HepG2 (cell line): Measurements from ENCODE around the gene CTSA. TPM values are rescaled to one million over a fixed set of nuclear protein-coding genes. Genes with fewer than 3 reads are reported as not detected.

Experiments
- ATAC-seq: fragments of 200-7000 bp; cut with Tn5 transposase; 3 replicates; pipeline ENCODE4 v1.9.1; 2020; ENCODE audit warnings: mild to moderate bottlenecking, moderate library complexity
- BruUV-seq: library from RNA; stranded (reverse); fragments of 400-500 nt; replicated peaks from 2 replicates; lab custom pipeline; 2021; lab: Mats Ljungman, UMichigan
- CTCF ChIA-PET: fragments of 300-600 bp; formaldehyde crosslinking; extraction: SDS; loops from one replicate; lab custom pipeline; 2021; ENCODE audit warnings: low total read pairs, inconsistent platforms, low intra/inter-chr PET ratio; lab: Yijun Ruan, JAX
- POLR2A ChIA-PET: fragments of 350-600 bp; sonication (Branson Sonifier 250); formaldehyde crosslinking; loops from one replicate; lab custom pipeline; 2020; ENCODE audit warnings: antibody characterized with exemption, inconsistent platforms; lab: Yijun Ruan, JAX
- DNase-seq: peaks from one replicate; pipeline ENCODE4 v3.0.0-alpha.2; 2015; ENCODE audit warnings: low spot score
- FAIRE-seq: peaks from 3 replicates; lab custom pipeline; 2011; peaks lifted over from hg19 to GRCh38; lab: Jason Lieb, UNC
- H2AFZ ChIP-seq: one replicate; pipeline ENCODE4 v1.6.1; 2011; ENCODE audit warnings: low read length, inconsistent platforms
- H3K27ac ChIP-seq: fragments of 300-600 bp; 3 replicates; pipeline ENCODE4 v1.8.0; 2011; ENCODE audit warnings: mixed run types, mild to moderate bottlenecking, mixed read lengths, low read length, inconsistent platforms; ENCODE audit not compliant: insufficient read depth; ENCODE audit errors: extremely low read length
- H3K27me3 ChIP-seq, 2 experiments: fragments of 200-600 bp in 1 of 2; 2 replicates in 1 of 2; 3 replicates in 1 of 2; pipeline versions ENCODE4 v1.6.0 to v1.8.0; 2011; ENCODE audit warnings: low read length in 2 of 2, mild to moderate bottlenecking in 2 of 2, moderate library complexity in 2 of 2, inconsistent platforms in 1 of 2; ENCODE audit not compliant: insufficient read depth in 2 of 2, control insufficient read depth in 1 of 2
- H3K36me3 ChIP-seq, 2 experiments: fragments of 200-600 bp in 1 of 2; replicated peaks in 1 of 2; 2 replicates in 1 of 2; 3 replicates in 1 of 2; pipeline versions ENCODE4 v1.5.1 to v1.8.0; 2011; ENCODE audit warnings: low read length in 2 of 2, inconsistent platforms in 1 of 2; ENCODE audit not compliant: insufficient read depth in 2 of 2, control insufficient read depth in 1 of 2
- H3K4me1 ChIP-seq: 2 replicates; pipeline ENCODE4 v1.5.1; 2012; ENCODE audit warnings: low read length, inconsistent platforms; ENCODE audit not compliant: insufficient read depth
- H3K4me2 ChIP-seq: 2 replicates; pipeline ENCODE4 v1.6.0; 2011; ENCODE audit warnings: low read depth, low read length, inconsistent platforms
- H3K4me3 ChIP-seq, 3 experiments: fragments of 200-600 bp in 1 of 3; sonication (generic), shearing (Covaris generic) in 1 of 3; replicated peaks in 1 of 3; 2 replicates each; pipeline ENCODE4 v1.5.1; 2011 to 2016; ENCODE audit warnings: low read length in 3 of 3, inconsistent platforms in 2 of 3, low read depth in 2 of 3, mild to moderate bottlenecking in 2 of 3, control low read depth in 1 of 3, mixed read lengths in 1 of 3; ENCODE audit not compliant: insufficient read depth in 1 of 3
- H3K79me2 ChIP-seq: one replicate; pipeline ENCODE4 v1.6.1; 2011; ENCODE audit warnings: low read length, inconsistent platforms; ENCODE audit not compliant: insufficient read depth
- H3K9ac ChIP-seq: 2 replicates; pipeline ENCODE4 v1.6.0; 2011; ENCODE audit warnings: mild to moderate bottlenecking, low read depth, low read length, inconsistent platforms; ENCODE audit not compliant: insufficient read depth
- H3K9me3 ChIP-seq: 2 replicates; pipeline ENCODE4 v1.5.1; 2012; ENCODE audit warnings: mild to moderate bottlenecking, low read length
- H4K20me1 ChIP-seq: 2 replicates; pipeline ENCODE4 v1.6.0; 2011; ENCODE audit warnings: inconsistent platforms, mild to moderate bottlenecking, low read length, moderate library complexity; ENCODE audit not compliant: insufficient read depth
- ADNP ChIP-seq: sonication (generic); formaldehyde crosslinking; IDR thresholded peaks from 2 replicates; pipeline ENCODE4 v1.4.0; 2020; ENCODE audit warnings: missing genetic modification reagents
- TARDBP ChIP-seq: sonication (generic); formaldehyde crosslinking; IDR thresholded peaks from 2 replicates; pipeline ENCODE4 v1.8.0; 2022; ENCODE audit warnings: mild to moderate bottlenecking, missing genetic modification reagents
- ZC3H13 ChIP-seq: sonication (generic); formaldehyde crosslinking; IDR thresholded peaks from 2 replicates; pipeline ENCODE4 v1.8.1; 2023; ENCODE audit warnings: mild to moderate bottlenecking, missing genetic modification reagents, moderate library complexity
- ZNF205 ChIP-seq: IDR thresholded peaks from 2 replicates; pipeline ENCODE4 v1.6.1; 2018; ENCODE audit warnings: missing biosample characterization, missing genetic modification reagents
- ZNF260 ChIP-seq: sonication (generic); formaldehyde crosslinking; IDR thresholded peaks from 2 replicates; pipeline ENCODE4 v1.4.0; 2020; ENCODE audit warnings: missing genetic modification reagents, low read depth, mild to moderate bottlenecking, borderline replicate concordance
- ZNF383 ChIP-seq: sonication (generic); formaldehyde crosslinking; IDR thresholded peaks from 2 replicates; pipeline ENCODE4 v1.4.0; 2020; ENCODE audit warnings: missing genetic modification reagents, mild to moderate bottlenecking, borderline replicate concordance
- ZNF441 ChIP-seq: sonication (generic); formaldehyde crosslinking; IDR thresholded peaks from 2 replicates; pipeline ENCODE4 v1.7.0; 2021; ENCODE audit warnings: missing genetic modification reagents, borderline replicate concordance
- ZNF674 ChIP-seq: sonication (generic); formaldehyde crosslinking; IDR thresholded peaks from 2 replicates; pipeline ENCODE4 v1.5.0; 2020; ENCODE audit warnings: low read depth, mild to moderate bottlenecking, missing genetic modification reagents
- ZNF792 ChIP-seq: IDR thresholded peaks from 2 replicates; pipeline ENCODE4 v1.6.1; 2016
- WGBS: methylation state at CpG from one replicate; pipeline ENCODE4 v1.1.6; 2017; ENCODE audit warnings: low lambda C conversion rate; 5-methylcytosine and 5-hydroxymethylcytosine counted together
- in situ Hi-C: cut with HindIII; loops from 2 replicates; pipeline ENCODE4 v1.10.0; 2017; ENCODE audit warnings: low pct_unique_long_range_greater_than_20kb; ENCODE audit not compliant: extremely low pct_ligation_motif_present
- intact Hi-C: fragments of 100-400 bp; cut with micrococcal nuclease; formaldehyde crosslinking; loops from one replicate; pipeline ENCODE4 v1.10.0; 2022; ENCODE audit not compliant: unreplicated experiment
- polyA plus RNA-seq, 8 experiments: library from polyadenylated mRNA; depleted of rRNA in 3 of 8; stranded (reverse) in 7 of 8; unstranded in 1 of 8; fragments of >200 nt; fragmentation: Illumina TruSeq in 4 of 8; extraction: Trizol in 4 of 8; gene quantifications; 2 replicates each; pipeline versions ENCODE4 v1.2.1 to v1.2.3, GENCODE V29; 2011 to 2016; ENCODE audit warnings: low read depth in 4 of 8, missing spikeins in 1 of 8, mixed read lengths in 1 of 8; ENCODE audit not compliant: insufficient read depth in 1 of 8
- total RNA-seq, 5 experiments: library from RNA; depleted of rRNA; stranded (reverse); fragments of >200 nt; fragmentation: Illumina TruSeq; extraction: Trizol; gene quantifications; 2 replicates each; pipeline ENCODE4 v1.2.3, GENCODE V29; 2016; ENCODE audit warnings: low read depth in 1 of 5
- TF ChIP-seq, protein P1 (sequence below): sonication (generic); formaldehyde crosslinking; IDR thresholded peaks from 2 replicates; pipeline ENCODE4 v1.4.0; 2020; ENCODE audit warnings: missing genetic modification reagents, borderline replicate concordance
- TF ChIP-seq, protein P2 (sequence below): sonication (generic); formaldehyde crosslinking; IDR thresholded peaks from 2 replicates; pipeline ENCODE4 v1.5.0; 2020; ENCODE audit warnings: missing genetic modification reagents
- TF ChIP-seq, protein P3 (sequence below): sonication (generic); formaldehyde crosslinking; IDR thresholded peaks from 2 replicates; pipeline ENCODE4 v1.4.0; 2020; ENCODE audit warnings: missing genetic modification reagents

The CTSA gene
- total and polyA plus RNA-seq, 2 of the 13 experiments (the other 11 are each of a cell fraction or from before 2014, with no cell fraction given) = 202 to 231 TPM

DNA sequence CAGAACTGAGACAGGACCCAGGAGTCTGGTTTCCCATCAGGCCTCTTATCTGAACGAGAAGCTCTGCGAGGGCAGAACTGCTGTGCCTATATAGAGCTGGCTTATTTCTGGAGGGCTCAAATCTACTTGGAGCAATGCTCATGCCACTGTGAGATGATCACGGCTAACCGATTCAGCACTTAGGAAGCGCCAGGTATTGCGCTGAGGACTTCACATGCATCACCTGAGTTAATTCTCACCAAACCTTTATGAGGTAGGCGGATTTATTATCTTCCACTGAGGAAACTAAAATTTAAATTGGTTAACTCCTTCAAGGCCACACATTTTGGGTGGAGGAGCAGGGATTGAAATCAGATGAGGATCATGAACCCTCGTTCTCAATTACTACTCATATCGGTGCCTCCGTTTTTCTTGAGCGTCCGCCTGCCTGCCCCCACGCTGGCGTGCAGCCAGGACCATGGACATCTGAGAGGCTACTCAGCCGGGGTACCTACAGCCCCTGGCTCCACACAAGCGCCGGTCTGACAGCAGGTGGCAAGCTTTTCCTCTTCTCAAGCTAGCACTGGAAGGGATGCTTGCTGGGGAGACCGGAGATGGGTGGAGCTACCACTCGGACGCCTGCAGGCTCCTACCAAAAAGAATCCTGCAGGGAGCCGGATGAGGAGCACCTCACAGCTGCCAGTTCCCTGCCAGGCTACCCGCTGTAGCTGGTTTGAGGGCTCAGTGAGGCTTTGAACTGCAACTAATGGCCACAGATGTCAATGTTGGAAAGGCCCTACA lies 42.3 kb downstream of the CTSA start:
- DNase-seq (peak; percentile 95), FAIRE-seq (peak; percentile 60), ATAC-seq (peak; percentile 73)
- WGBS = 32% methylated on average over 22 of the region's 22 CpGs
- ChIA-PET POLR2A (interaction anchor here (0.7 to 5.9 kb wide), 20 partner anchors 9 to 589 kb away, joined by 3 to 201 read pairs (median 18); partner anchors contain the start of genes ACOT8, CTSA, NEURL2 and PLTP), CTCF (interaction anchor here (0.7 to 1.2 kb wide), 4 partner anchors 13 to 43 kb away, joined by 3 read pairs; no protein-coding TSS in a partner anchor)
- no peak overlapping the region for H2AFZ ChIP-seq
- peak overlapping the region; percentile 92 to 97 (median 95) for H3K4me3 ChIP-seq
- peak overlapping the region; percentile 100 for H3K9ac ChIP-seq
- H3K9me3 ChIP-seq = no peaks in the 10 kb centered on the region
- intact Hi-C loops (loop anchor here (2.0 to 5.0 kb wide), 4 partner anchors 39 to 101 kb away; partner anchors contain the start of genes ACOT8, CTSA, NEURL2 and SNX21), in situ Hi-C loops (loop anchor here (5.0 kb wide), 1 partner anchor 41 kb away; the partner anchor contains the start of genes CTSA and NEURL2)
- H3K4me1 ChIP-seq = peaks cover 57% of the 10 kb centered on the region
- BruUV-seq = no TSS peak
- H3K27me3 ChIP-seq = no peaks in the 10 kb centered on the region; a peak in 1 of 5 replicates
- no peaks in the 10 kb centered on the region for H4K20me1 ChIP-seq
- H3K79me2 ChIP-seq = peaks cover 24% of the 10 kb centered on the region
- H3K27ac ChIP-seq = peak overlapping the region; percentile 97
- peaks cover 12 to 14% of the 10 kb centered on the region in 2 experiments; a peak in 4 of 5 replicates for H3K36me3 ChIP-seq
- peak overlapping the region; percentile 97 for H3K4me2 ChIP-seq
- TF ChIP-seq ZC3H13 (CRISPR knock-in tag) (peak; percentile 97), ADNP (no peak), ZNF441 (0 out of 2 replicates have a peak, but pooled peaks have one; percentile 37), ZNF383 (CRISPR knock-in tag) (no peak), ZNF205 (CRISPR knock-in tag) (peak; percentile 24; the same call in 1 of the 2 replicates), TARDBP (CRISPR knock-in tag) (peak; percentile 78), ZNF792 (CRISPR knock-in tag) (peak; percentile 60; the same call in 1 of the 2 replicates), ZNF260 (CRISPR knock-in tag) (no peak), ZNF674 (0 out of 2 replicates have a peak, but pooled peaks have one; percentile 36)
- TF ChIP-seq, protein P1, sequence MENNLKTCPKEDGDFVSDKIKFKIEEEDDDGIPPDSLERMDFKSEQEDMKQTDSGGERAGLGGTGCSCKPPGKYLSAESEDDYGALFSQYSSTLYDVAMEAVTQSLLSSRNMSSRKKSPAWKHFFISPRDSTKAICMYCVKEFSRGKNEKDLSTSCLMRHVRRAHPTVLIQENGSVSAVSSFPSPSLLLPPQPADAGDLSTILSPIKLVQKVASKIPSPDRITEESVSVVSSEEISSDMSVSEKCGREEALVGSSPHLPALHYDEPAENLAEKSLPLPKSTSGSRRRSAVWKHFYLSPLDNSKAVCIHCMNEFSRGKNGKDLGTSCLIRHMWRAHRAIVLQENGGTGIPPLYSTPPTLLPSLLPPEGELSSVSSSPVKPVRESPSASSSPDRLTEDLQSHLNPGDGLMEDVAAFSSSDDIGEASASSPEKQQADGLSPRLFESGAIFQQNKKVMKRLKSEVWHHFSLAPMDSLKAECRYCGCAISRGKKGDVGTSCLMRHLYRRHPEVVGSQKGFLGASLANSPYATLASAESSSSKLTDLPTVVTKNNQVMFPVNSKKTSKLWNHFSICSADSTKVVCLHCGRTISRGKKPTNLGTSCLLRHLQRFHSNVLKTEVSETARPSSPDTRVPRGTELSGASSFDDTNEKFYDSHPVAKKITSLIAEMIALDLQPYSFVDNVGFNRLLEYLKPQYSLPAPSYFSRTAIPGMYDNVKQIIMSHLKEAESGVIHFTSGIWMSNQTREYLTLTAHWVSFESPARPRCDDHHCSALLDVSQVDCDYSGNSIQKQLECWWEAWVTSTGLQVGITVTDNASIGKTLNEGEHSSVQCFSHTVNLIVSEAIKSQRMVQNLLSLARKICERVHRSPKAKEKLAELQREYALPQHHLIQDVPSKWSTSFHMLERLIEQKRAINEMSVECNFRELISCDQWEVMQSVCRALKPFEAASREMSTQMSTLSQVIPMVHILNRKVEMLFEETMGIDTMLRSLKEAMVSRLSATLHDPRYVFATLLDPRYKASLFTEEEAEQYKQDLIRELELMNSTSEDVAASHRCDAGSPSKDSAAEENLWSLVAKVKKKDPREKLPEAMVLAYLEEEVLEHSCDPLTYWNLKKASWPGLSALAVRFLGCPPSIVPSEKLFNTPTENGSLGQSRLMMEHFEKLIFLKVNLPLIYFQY = peak; percentile 40; the same call in 1 of the 2 replicates
- TF ChIP-seq, protein P2, sequence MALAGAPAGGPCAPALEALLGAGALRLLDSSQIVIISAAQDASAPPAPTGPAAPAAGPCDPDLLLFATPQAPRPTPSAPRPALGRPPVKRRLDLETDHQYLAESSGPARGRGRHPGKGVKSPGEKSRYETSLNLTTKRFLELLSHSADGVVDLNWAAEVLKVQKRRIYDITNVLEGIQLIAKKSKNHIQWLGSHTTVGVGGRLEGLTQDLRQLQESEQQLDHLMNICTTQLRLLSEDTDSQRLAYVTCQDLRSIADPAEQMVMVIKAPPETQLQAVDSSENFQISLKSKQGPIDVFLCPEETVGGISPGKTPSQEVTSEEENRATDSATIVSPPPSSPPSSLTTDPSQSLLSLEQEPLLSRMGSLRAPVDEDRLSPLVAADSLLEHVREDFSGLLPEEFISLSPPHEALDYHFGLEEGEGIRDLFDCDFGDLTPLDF = no peak
- TF ChIP-seq, protein P3, sequence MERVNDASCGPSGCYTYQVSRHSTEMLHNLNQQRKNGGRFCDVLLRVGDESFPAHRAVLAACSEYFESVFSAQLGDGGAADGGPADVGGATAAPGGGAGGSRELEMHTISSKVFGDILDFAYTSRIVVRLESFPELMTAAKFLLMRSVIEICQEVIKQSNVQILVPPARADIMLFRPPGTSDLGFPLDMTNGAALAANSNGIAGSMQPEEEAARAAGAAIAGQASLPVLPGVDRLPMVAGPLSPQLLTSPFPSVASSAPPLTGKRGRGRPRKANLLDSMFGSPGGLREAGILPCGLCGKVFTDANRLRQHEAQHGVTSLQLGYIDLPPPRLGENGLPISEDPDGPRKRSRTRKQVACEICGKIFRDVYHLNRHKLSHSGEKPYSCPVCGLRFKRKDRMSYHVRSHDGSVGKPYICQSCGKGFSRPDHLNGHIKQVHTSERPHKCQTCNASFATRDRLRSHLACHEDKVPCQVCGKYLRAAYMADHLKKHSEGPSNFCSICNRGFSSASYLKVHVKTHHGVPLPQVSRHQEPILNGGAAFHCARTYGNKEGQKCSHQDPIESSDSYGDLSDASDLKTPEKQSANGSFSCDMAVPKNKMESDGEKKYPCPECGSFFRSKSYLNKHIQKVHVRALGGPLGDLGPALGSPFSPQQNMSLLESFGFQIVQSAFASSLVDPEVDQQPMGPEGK (CRISPR knock-in tag) = peak; percentile 73
